ENCODE data around the gene SLC16A6. TPM values are rescaled to one million over a fixed set of nuclear protein-coding genes. Genes with fewer than 3 reads are reported as not detected.
"Not testable (repeated sequence)": the region's sequence is repeated elsewhere in the genome, so short reads cannot be mapped to it uniquely, and the experiment has no call there.

SLC16A6 gene
- total RNA-seq, 1 donor from 2014 or later = 0.19 TPM

DNA sequence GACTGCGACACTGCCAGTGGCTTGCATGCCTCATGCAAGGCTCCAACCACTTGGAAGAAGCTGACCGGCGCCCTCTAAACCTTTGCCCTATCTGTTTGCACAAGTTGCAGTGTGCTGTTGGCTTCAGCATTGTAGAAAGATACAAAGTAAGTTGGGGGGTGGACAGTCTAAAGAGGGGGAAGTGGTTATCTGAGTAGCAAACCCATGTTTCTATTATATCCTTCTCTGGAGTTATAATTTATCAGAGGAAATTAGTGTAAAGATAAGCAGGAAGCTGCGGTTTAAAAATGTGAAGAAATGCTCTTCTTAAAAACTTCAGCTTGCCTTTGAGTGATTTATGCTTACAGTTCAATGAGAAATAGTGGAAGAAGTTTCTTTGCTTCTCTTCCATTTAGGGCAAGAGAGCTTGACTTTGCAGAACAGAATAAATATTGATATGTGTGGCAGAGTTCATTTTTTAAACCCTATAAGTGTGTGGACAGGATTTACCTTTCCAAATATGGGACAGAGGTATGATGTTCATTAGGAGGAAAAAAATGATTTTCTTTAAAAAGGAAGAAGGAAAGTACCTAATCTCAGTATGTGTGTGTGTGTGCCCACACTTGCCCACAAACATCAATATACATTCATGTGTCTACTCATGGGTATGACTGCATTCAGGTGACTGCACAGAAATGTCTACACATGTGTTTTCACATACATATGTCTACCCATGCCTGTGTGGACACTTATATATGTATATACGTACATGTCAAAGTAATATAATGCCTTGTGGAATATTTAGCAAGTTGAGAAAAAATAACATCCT is 35.0 kb downstream of the SLC16A6 start:
- no peak for DNase-seq (ENCODE audit: low spot score)
- intact Hi-C loops (cut with DNase I) = no loop called here

DNA sequence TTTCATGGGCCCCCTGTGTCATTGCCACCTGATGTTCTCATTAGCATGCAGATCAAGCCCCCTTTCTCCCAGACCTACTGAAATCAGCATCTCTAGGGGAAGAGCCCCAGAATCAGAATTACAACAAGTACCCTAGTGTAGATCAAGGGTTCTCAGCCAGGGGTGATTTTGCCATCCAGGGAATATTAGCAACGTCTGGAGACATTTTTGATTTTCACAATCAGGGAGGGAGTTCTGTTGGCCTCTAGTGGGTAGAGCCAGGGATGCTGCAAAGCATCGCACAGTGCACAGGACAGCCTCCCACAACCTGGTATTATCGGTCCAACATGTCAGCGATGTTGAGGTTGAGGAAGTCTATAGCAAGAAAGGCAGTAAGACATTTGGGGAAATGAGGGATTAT is 35.8 kb downstream of the SLC16A6 start:
- DNase-seq (ENCODE audit: low spot score) = no peak
- intact Hi-C loops (cut with DNase I) = no loop called here

DNA sequence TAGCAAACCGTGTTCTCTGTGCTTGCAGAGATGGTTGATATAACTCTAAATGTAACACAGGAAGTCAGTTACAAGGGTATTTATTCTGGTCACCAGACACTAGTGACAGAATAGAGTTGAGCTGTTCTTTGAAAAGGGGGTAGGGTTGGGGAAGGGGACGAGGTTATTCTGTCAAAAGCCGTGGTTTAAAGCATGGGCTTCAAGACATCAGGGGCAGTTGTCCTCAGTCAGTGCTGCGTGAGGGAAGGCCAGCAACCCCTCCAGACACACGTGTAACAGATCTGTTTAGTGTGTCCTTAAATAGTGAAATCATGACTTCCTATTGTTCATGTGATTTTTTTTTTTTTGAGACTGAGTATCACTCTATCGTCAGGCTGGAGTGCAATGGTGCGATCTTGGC is 37.5 kb downstream of the SLC16A6 start:
- intact Hi-C loops (cut with DNase I); DNase-seq (ENCODE audit: low spot score): not testable (repeated sequence)

- intact Hi-C loops (cut with DNase I) = loop anchor here (5.0 kb wide), 3 partner anchors 42 to 532 kb away; partner anchors contain the start of genes NOL11 and WIPI1
- DNase-seq (ENCODE audit: low spot score) = no peak
These were observed 41.6 kb downstream of the SLC16A6 start for GRCh38 chr17:68249354-68249765.

- DNase-seq (ENCODE audit: low spot score) = no peak
- intact Hi-C loops (cut with DNase I) = loop anchor here (5.0 kb wide), 3 partner anchors 42 to 532 kb away; partner anchors contain the start of genes NOL11 and WIPI1
These were observed 42.0 kb downstream of the SLC16A6 start for GRCh38 chr17:68248891-68249290.

GRCh38 chr17:68248199-68248825 is 42.6 kb downstream of the SLC16A6 start:
- intact Hi-C loops (cut with DNase I) = loop anchor here (5.0 kb wide), 3 partner anchors 41 to 531 kb away; partner anchors contain the start of genes NOL11 and WIPI1
- no peak for DNase-seq (ENCODE audit: low spot score)

- DNase-seq (ENCODE audit: low spot score) = peak; percentile 98
- intact Hi-C loops (cut with DNase I) = loop anchor here (5.0 kb wide), 3 partner anchors 40 to 530 kb away; partner anchors contain the start of genes NOL11 and WIPI1
These were observed 43.3 kb downstream of the SLC16A6 start, which contains the start of gene AMZ2 for GRCh38 chr17:68247445-68248198. Gene AMZ2 (plus strand): TSS chr17:68248043. CDS start chr17:68250188, 2,145 bp downstream.

GRCh38 chr17:68246271-68247028 is 44.5 kb downstream of the SLC16A6 start:
- DNase-seq (ENCODE audit: low spot score) = no peak
- intact Hi-C loops (cut with DNase I) = loop anchor here (5.0 kb wide), 3 partner anchors 39 to 529 kb away; partner anchors contain the start of genes NOL11 and WIPI1

- intact Hi-C loops (cut with DNase I) = no loop called here
- no peak for DNase-seq (ENCODE audit: low spot score)
These were observed 51.1 kb downstream of the SLC16A6 start for GRCh38 chr17:68239632-68240366.

DNA sequence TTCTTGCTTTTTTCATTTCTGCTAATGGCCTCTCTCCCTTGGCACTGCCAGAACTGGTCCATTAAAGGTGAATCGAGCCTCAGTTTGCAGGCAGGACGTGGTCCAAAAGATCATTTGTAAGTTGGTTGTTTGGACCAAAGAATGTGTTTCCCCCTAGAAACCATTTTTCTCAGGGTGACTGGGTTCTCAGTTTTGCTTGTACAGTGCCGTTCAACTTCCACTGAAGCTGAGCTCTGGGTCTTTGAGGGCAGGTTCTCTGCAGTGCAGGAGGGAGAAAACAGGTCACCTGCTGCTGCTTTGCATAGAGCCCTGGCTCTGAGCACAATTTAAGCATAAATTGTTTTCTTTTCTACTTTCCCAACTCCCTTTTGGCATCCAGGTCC is 52.1 kb downstream of the SLC16A6 start:
- DNase-seq (ENCODE audit: low spot score) = no peak
- intact Hi-C loops (cut with DNase I) = no loop called here

DNA sequence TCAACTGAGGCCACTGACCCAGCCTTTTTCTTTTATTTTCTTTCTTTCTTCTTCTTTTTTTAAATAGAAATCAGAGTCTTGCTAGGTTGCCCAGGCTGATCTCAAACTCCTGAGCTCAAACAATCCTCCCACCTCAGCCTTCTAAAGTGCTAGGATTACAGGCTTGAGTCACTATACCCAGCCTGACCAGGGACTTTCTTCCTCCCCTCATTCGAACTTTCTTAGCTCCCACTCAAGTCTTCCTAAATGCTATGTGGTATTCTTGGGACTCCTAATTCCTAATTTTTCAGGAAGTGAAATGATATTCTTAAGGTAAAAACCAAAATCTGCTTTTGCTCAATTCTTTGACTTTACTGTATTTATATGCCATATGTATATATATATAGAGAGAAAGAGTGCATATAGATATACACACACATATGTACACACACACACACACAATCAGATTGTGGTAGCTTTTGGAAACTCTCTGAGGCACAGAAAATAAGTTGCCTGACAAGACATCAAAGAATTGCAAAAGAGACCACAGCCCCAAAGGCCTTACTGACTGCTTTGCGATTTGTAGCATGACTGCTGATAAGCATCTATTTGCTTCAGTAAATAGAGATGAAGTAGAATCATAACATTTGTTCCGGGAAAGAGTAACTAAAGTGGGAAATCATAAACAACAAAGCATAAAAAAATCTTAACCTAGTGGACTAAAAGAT is 52.6 kb downstream of the SLC16A6 start:
- intact Hi-C loops (cut with DNase I) = no loop called here
- no peak for DNase-seq (ENCODE audit: low spot score)

- intact Hi-C loops (cut with DNase I); DNase-seq (ENCODE audit: low spot score): not testable (repeated sequence)
These were observed 53.4 kb downstream of the SLC16A6 start for GRCh38 chr17:68237369-68238163.

GRCh38 chr17:68235336-68235791 is 55.6 kb downstream of the SLC16A6 start:
- intact Hi-C loops (cut with DNase I); DNase-seq (ENCODE audit: low spot score): not testable (repeated sequence)

DNA sequence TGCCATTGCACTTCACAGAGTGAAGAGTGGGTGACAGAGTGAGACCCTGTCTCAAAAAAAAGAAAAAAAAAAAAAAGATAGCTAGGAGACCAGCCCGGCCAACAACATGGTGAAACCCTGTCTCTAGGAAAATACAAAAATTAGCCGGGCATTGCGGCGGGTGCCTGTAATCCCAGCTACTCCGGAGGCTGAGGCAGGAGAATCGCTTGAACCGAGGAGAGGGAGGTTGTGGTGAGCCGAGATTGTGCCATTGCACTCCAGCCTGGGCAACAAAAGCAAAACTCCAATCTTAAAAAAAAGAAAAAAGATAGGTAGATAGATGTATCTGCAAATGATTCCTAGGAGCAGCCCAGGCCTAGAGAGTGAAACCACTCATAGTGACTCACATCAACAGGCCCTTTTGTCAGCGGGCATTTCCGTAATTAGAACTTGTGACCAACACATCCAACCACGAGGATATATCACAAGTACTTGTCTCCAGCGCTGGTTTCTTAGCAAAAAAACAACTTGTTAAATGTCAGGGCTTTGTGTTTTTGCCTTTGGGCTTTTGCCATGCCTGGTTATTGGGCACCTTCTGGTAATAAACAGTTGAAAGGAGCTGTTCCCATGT is 56.1 kb downstream of the SLC16A6 start:
- DNase-seq (ENCODE audit: low spot score); intact Hi-C loops (cut with DNase I): not testable (repeated sequence)

DNA sequence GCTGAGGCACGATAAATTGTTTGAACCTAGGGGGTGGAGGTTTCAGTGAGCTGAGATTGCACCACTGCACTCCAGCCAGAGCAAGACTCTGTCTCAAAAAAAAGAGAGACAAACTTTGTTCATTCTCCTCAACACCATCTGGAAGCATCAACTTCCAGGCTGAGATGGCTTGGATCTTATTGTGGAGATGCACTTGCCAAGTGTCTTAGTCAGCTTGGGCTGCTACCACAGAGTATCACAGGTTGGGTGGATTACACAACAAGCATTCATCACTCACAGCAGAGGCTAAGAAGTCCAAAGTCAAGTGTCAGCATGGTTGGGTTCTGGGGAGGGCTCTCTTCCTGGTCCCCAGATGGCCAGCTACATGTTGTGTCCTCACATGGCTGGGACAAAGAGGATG is 58.2 kb downstream of the SLC16A6 start:
- intact Hi-C loops (cut with DNase I); DNase-seq (ENCODE audit: low spot score): not testable (repeated sequence)

DNA sequence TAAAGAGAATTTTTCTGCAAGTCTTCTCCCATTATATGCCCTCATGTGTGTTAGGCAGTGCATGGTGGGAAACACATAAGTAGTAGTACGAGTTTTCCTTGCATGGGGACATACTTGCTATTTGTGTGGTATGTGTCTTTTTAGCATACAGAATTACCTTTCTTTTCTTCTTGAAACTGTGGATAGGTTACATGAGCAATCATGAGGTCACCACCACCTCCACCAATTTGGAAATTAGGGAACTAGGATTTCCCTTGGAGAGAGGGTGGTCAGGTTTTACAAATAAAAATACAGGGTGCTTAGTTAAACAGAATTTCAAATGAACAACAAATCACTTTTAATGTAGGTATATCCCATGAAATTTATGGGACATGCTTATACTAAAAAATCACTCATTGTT is 59.4 kb downstream of the SLC16A6 start:
- intact Hi-C loops (cut with DNase I) = no loop called here
- no peak for DNase-seq (ENCODE audit: low spot score)

Data from cardiac septum (tissue), 1 donor.